DMS153 treated with DMSO at 0.1 percent for 48 hours (cell line): ENCODE measurements around the gene DCST2.

ENCODE experiments used
- DNase-seq: peaks from one replicate; lab custom pipeline; 2025; ENCODE audit not compliant: unreplicated experiment; lab: John Stamatoyannopoulos, UW

Gene DCST2

DNA sequence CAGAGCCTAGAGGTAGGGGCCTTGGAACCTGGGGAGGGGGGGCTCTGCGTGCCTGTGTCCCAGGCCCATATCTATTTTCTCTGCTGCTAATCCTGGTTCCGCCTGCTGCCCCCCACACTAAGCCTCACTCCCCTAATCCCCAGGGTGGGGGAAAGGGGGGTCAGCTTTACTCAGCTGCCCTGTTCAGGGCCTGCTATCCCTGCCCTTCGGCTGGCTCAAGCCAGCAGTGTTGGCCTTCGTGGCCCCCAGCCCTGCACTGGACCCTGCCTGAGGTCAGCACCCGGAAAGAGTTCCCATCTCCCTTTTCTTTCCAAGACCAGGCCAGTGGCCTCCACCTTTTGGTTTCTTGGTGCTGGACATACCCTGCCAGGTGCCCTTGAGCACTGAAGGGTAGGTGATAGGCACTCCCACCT lies 22.6 kb downstream of the DCST2 start:
- DNase-seq = no peak

- DNase-seq = no peak
Observed at GRCh38 chr1:155010211-155010918, 23.2 kb downstream of the DCST2 start.

- no peak for DNase-seq
Observed at GRCh38 chr1:155009742-155010141, 23.8 kb downstream of the DCST2 start.

- DNase-seq = no peak
Observed at GRCh38 chr1:155009221-155009711, 24.3 kb downstream of the DCST2 start.

DNA sequence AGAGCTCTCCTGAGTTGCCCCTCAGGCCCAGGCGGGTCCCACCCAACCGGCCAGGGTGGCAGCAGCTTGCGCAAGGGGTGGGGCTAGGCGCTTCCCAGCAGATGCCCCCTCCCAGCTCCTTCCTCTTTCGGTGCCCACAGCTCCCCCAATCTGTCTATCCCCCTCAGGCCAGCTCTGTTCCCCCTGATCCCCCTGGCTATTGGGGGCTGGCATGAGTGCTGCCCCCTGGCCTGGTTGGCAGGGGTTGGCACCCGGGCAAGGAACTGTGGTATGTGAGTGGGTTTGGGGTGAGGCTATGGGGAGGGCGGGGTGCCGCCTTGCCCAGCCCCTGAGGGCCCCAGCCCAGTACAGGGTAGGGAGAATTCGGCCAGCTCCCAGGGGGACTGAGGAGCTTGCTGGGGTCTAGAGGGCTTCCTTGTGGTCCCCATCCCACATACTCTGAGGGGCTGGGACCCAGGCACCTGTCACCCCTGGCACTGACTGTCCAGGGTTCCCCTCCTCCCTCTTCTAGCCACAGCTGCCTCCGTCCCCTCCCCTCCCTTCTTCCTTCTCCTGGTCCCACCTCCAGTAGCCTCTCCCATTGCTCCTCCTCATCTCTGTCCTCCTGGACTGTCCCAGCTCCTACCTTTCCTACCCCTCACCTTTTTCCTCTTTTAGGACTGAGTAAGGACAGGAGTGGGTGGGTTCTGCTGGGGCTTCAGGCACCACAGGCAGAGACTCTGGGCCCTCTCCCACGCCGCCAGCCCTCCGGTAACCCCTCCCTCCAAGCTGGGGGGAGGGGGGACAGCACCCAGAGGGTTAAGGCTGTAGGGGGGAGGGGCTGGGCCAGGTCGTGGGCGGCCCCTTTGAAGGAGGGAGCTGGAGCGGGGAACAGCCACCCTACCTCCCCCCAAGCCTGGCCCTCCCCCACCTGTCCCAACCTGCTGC lies 25.3 kb downstream of the DCST2 start:
- no peak for DNase-seq

- DNase-seq = no peak
Observed at GRCh38 chr1:155007251-155007828, 26.2 kb downstream of the DCST2 start.

DNA sequence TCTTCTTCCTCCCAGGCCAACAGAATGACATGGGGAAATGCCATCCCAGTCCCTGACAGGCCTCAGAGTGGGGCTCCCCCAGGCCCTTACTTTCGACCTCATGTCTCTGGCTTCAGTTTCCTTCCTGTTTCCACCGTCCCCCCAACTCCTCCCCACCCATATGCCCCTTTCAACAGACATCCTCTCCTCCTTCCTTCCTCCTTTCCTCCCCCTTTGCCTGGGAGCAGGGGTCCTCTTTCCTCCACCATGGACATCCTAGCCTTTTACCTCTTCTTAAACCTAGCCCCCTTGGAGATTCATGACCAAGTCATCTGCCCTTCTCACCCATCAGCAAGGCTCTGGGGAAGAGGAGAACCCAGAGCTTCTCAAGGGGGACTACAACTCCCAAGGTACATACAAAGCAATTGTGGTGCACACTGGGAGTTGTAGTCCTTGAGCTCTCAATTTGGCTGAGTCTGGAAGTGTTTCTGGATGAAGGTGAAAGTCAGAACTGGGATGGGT lies 26.9 kb downstream of the DCST2 start:
- no peak for DNase-seq

DNA sequence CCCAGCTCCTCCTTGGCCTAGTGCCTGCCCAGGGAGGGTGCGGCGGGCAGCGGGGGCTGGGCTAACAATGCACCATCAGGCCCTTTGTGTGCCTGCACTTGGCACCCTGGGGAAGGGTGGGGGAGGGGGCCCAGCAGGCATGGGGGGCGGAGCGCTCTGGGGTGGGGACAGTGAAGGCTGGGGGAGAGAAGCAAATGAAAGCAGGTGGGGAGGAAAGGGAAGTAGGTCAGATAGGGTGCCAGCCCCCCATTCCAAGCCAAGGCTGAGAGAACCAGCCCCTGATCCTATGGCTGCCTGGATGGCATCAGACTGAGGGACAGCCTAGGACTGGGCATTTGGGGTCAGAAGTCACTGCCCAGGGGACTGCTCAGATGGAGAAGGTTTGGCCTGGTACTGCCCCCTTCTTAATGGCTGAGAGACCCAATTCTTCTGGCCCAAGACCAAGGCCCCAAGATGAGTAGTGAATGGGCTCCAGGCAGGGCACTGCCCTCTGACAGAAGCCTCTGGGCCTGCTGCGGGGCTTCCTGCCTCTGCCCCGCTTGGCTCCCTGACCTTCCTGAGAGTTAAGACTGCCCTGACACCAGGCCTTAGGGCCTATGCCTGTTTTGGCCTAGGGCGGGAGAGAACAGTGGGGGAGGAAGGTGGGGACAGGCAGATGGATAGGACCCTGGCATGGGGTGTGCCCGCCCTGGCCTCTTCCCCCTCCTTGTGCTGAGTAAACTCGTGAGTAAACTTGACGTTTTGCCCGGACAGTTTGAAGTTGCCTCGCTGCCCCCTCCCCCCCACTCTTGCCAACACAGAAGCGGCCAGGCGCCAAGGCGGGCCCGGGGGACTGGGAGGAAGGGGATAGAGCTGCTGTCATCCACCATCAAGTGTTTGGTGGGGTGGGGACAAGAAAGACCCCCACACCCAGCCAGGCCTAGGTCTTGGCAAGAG lies 28.2 kb downstream of the DCST2 start:
- no peak for DNase-seq

DNA sequence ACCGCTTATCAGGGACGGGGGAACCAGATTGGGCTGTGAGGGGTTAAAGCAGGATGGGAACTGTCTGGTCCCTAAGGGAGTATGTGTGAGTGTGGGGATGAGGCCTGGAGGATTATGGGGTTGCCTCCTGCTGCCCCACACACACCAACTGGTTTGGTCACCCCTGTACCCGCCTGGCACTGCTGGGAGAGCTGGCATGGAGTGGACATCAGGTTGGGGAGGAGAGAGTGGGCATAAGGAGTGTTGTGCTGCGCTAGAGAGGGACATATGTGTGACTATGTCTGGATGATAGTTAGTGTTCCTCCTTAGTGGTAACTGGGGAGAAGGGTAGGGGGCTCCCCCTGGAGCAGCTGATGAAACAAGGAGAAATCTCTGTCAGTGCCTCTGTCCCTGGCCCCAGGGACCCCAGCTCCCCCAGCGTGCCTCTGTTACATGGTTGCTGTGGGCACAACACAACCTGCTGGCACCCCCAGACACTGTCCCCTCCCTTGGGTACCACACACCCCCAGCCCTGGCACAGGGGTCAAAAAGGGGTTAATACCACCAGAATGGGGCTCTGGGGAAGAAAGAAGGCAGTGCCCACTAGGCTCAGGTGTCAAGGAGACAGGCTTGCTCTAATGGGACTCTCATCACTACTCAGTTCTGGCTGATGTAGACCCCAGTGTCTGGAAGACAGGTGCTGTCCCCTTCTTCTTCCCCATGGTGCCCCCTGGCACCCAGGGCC lies 29.1 kb downstream of the DCST2 start:
- DNase-seq = no peak

DNA sequence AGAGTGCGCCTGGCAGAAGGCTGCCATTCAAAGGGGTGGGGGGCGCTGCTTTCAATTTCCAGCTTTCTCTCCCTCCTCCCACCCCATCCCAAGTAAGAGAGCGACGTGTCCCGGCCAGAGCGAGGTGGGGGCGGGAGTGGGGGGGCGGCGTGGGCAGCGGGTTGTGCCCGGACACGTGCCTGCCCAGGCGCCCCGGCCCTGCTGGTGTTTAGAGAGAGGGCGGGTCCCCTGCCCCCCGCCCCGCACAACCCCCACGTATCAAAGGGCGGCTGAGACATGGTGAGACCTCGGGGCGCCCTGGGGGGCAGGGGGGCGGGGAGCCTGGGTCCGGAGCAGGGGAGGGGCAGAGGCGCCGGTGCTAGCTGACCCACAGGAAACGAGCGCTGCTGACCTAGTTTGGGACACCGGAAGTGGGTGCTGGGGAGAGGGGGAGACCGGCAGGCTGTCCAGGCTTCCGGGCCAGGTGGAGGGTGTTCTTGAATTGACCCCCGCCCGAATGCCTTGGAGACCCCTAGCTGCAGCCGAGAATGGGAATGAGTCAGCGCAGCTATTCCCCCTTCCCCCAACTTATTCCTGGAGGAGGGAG lies 29.7 kb downstream of the DCST2 start:
- no peak for DNase-seq

- DNase-seq = no peak
Observed at GRCh38 chr1:155003227-155003765, 30.3 kb downstream of the DCST2 start.

GRCh38 chr1:155002464-155003226 lies 30.9 kb downstream of the DCST2 start, which contains the start of gene ZBTB7B:
ZBTB7B (plus strand) TSS chr1:155002802; CDS start chr1:155014661, 11,859 bp downstream.
- DNase-seq = no peak

DNA sequence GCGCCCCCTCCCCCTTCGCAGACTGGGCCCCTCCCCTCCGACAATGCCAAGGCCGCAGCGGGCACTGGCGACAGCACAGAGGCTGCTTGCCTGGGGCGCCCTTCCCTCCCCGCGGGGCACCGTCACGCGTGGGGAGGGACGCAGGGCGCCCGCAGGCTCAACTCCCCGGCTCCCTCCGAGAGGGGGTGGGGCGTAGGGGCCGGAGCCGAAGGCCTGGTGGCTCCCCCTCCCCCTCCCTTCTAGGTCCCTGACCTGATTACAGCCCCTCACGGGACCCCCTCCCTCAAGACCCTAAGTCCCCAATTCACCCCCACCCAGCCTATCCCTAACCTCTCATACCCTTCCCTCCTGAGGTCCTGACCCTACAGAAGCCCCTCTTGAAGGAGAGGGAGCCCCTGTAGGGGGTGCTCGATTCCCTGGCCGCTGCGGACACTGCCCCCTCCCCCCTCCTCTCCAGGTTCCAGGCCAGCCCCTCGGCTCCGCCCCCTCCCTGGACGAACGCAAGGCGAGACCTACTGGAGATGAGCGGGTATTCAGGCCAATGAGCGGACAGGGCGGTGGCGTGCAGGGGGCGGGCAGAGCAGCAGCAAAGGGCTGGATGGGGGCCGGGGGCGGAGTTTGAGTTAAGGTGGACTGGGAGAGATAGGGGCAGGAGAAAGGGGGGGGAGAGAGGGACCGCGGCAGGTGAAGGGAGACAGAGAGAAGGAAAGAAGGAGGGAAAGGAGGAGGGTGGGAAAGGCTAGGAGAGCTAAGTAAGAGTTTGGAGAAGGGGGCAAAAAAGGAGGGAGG lies 31.7 kb downstream of the DCST2 start:
- DNase-seq = peak; percentile 100

- no peak for DNase-seq
Observed at GRCh38 chr1:155001425-155001674, 32.2 kb downstream of the DCST2 start.

GRCh38 chr1:155000726-155001424 lies 32.7 kb downstream of the DCST2 start:
- DNase-seq = peak; percentile 97

GRCh38 chr1:155000411-155000725 lies 33.2 kb downstream of the DCST2 start:
- peak; percentile 79 for DNase-seq
